GM19468 (cell line): ENCODE measurements around the gene KNG1.
"Not testable (repeated sequence)": the region's sequence is repeated elsewhere in the genome, so short reads cannot be mapped to it uniquely, and the experiment has no call there.

Experiments used
- ATAC-seq: cut with Tn5 transposase; IDR thresholded peaks from one replicate; pipeline ENCODE4 v1.9.1; 2021; ENCODE audit warnings: mild to moderate bottlenecking, moderate library complexity, moderate number of reproducible peaks; ENCODE audit not compliant: unreplicated experiment; ENCODE audit errors: extremely low read depth

KNG1 gene

GRCh38 chr3:186717039-186717457 lies at the start of gene KNG1:
TSS of gene KNG1 (plus strand) at chr3:186717359. CDS start at chr3:186717543, 184 bp downstream.
- ATAC-seq = no peak

GRCh38 chr3:186668426-186668825 lies 48.7 kb upstream of the KNG1 start:
- ATAC-seq = no peak

DNA sequence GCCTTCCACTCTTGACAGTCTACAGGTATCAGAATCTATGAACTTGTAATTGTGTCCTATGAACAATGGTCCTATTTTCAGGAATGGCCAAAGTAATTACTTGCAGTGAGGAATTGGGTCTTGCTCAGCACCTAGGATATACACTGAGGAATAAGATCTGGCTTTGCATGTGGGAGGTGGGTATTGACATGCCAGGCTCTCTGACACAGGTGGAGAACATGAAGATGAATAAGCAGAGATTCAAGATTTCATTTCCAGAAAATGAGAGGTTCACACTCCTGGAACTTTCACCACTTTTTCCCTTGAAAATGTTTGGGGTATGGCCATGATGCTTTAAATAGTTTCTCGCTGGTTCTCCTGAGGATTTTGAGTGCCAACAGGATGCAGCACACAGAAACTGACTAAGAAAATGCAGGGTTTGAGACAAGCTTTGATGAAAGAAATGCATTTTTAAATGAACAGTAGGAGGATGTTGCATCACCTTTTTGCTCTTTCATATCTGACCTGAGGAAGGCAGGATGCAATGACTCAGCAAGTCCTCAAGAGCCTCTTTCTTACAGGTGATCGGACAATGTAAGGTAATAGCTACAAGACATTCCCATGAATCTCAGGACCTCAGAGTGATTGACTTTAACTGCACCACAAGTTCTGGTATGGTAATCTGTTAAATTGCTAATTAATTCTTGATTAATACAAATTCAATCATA lies 47.6 kb upstream of the KNG1 start:
- no peak for ATAC-seq

GRCh38 chr3:186670155-186670554 lies 47.0 kb upstream of the KNG1 start:
- ATAC-seq = no peak

DNA sequence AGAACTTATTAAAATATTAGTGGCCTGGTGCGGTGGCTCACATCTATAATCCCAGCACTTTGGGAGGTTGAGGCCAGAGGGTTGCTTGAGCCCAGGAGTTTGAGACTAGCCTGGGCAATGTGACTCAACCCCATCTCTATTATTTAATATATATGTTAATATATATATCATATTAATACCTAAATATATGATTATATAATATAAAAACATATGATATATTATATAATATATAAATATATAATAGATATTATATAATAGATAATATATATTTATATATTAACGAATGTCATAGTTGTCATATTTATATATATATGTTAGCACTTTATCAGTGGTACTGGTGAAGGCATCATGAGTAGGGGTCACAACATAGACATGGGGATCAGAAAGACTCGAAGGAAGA lies 46.1 kb upstream of the KNG1 start:
- no peak for ATAC-seq

DNA sequence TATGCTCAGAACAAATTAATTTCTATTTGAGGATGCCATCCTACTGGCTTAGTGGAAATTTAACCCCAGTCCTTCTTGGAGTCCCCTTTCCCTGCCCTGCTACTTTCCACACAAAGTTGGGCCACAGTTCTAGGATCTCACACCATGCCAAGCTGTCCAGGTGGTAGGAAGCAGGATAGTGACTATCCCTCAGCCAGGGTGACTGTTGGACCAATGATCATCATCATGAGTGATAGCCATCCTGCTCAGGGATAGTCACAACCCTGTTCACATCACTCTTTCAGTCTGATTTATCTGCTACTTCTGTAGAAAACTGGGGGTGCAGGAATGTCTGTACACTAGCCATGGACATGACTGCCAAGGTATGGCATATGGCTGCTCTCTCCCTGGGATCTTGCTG lies 38.6 kb upstream of the KNG1 start:
- ATAC-seq = no peak

- no peak for ATAC-seq
Measured at GRCh38 chr3:186679151-186679550, 38.0 kb upstream of the KNG1 start.

GRCh38 chr3:186680869-186681268 lies 36.3 kb upstream of the KNG1 start:
- ATAC-seq = no peak

- ATAC-seq = no peak
Measured at GRCh38 chr3:186682812-186683211, 34.3 kb upstream of the KNG1 start.

DNA sequence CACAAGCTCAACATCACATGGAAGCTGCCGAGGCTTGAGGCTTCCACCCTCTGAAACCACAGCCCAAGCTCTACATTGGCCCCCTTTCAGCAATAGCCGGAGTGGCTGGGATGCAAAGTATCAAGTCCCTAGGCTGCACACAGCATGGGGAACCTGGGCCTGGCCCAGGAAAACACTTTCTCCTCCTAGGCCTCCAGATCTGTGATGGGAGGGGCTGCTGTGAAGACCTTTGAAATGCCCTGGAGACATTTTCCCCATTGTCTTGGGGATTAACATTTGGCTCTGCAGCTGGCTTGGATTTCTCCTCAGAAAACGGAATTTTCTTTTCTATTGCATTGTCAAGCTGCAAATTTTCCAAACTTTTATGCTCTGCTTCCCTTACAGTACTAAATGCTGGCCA lies 33.2 kb upstream of the KNG1 start:
- no peak for ATAC-seq

DNA sequence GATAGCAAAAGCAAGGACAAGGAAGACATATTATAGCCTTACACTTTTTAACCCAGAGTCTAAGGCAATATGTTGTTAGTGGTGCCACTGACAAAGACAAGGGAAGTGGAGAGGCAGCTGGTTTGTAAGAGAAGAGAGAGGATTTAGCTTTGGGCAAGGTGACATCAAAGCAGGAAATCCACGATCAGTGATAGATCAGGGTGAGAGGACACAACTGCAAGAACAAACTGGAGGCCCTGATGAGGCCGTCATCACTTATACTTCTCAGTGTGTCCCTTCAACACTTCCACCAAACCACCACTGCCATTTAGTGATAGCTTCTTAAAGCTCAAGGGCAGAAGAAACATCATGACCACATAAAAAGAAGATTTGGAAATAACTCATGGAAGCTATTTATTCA lies 30.7 kb upstream of the KNG1 start:
- not testable (repeated sequence) for ATAC-seq

GRCh38 chr3:186687120-186687651 lies 30.0 kb upstream of the KNG1 start:
- no peak for ATAC-seq

DNA sequence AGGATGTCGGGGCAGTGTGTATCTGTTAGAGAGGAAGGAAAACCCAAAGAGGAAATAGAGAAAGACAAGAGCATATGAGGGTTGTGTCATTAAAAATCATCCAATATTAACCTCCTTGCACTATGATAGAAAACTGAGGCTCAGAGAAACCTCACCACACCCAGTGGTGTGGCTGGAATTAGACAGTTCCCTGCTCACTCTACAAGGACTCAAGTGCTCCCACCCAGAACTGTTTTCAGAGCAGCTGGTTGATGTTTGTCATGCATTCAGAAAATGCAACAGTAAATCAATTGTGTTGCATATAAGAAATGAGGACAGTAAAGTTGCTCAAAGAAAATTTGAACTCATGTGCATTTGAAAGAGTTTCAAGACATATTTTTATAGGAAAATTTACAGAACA lies 26.9 kb upstream of the KNG1 start:
- not testable (repeated sequence) for ATAC-seq

- ATAC-seq = no peak
Measured at GRCh38 chr3:186691676-186692075, 25.5 kb upstream of the KNG1 start.

GRCh38 chr3:186693843-186694242 lies 23.3 kb upstream of the KNG1 start:
- ATAC-seq = no peak

DNA sequence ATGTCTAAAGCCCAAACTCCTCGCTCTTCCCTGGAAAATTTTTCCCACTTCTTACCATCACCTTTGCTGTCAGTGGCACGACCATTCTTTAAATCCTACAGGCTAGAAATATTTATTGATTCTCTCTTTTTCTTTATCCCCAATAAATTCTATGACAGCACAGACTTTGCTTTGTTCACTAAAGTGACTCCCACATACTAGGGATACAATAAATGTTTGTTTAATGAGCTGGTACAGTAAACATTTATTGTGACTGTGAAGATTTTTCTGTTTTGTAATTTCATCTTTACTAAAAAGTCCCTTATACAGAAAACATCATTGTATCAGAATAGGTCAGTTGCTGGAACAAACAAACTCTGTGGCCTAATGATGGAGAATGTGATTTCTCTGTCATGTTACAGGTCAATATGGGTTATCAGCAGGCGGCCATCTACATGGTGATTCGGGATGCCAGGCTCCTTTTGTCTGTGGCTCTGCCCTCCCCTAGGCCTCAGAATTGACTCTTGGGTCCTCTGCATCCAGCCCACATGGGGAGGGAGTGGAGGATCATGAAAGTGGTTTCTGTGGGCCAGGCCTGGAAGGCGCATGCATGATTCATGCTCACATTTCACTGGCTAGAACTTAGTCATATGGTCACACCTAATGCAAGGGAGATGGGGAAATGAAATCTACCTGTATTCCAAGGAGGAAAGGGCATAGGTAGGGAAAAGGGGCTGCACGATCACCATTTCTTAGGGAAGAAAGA lies 22.7 kb upstream of the KNG1 start:
- ATAC-seq = no peak

DNA sequence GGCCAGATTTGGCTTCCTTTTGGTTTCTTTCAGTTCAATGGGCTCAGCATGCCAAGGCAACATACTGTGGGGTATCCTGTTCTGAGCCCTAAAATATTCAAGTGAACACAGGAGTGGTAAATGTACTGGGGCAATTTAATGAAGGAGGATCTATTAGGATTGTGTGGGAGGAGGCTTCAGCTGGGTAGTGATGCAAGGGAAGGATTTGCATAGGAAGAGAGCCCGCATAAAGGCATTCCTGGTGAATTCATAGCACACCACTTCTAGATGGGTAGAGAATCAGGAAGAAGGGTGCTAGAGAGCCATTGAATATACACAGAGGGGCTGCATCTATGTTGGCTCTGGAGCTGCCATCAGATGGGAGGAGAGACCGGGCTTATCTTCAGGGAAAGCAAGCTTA lies 20.6 kb upstream of the KNG1 start:
- ATAC-seq = no peak

DNA sequence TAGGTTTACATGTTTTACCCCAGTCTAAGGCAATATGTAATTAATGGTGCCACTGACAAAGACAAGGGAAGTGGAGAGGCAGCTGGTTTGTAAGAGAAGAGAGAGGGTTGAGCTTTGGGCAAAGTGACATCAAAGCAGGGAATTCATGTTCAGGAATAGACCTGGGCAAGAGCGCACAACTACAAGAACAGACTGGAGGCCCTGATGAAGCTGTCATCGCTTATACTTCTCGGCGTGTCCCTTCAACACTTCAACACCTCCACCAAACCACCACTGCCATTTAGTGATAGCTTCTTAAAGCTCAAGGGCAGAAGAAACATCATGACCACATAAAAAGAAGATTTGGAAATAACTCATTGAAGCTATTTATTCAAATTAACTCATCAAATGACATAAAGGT lies 19.6 kb upstream of the KNG1 start:
- ATAC-seq = no peak

GRCh38 chr3:186700267-186700666 lies 16.9 kb upstream of the KNG1 start:
- ATAC-seq = no peak

DNA sequence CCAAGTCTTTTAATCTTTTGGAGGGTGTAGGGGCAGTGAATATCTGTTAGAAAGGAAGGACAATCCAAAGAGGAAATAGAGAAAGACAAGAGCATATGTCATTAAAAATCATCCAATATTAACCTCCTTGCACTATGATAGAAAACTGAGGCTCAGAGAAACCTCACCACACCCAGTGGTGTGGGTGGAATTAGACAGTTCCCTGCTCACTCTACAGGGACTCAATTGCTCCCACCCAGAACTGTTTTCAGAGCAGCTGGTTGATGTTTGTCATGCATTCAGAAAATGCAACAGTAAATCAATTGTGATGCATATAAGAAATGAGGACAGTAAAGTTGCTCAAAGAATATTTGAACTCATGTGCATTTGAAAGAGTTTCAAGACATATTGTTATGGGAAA lies 14.7 kb upstream of the KNG1 start:
- not testable (repeated sequence) for ATAC-seq
